ENCODE data around the gene RFC3. TPM values are rescaled to one million over a fixed set of nuclear protein-coding genes. Genes with fewer than 3 reads are reported as not detected.

RFC3 gene
- total RNA-seq, 4 donors from 2014 or later, result 11.8 to 14.9 (median 14.2) TPM

DNA sequence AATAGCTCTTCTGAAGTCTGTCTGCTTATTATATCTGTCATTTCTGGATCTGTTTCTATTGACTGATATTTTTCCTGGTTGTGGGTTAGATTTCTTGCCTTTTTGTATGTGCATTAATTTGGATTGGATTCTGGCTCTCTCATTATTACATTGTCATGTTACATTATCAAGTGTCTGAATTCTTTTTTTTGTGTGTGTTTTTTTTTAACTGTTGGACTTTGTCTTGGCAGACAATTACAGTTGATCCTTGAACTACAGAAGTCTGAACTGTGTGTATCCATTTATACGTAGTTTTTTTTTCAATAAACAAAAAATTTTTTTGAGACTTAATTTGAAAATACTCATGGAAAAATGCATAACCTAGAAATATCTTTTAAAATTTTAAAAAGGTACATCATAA is 22.5 kb downstream of the RFC3 start:
- WGBS, 2 donors, result 61 to 80% methylated on average over 1 of the region's 1 CpG
- Histone ChIP-seq H3K4me1 (no peaks in the 10 kb centered on the region), H3K27me3 (no peaks in the 10 kb centered on the region), H3K27ac (no peak overlapping the region), H3K9me3 (no peaks in the 10 kb centered on the region), H3K36me3 (peaks cover 0 to 25% (median 0%) of the 10 kb centered on the region in 3 donors), H3K4me3 (no peak overlapping the region)
- TF ChIP-seq EP300 (IDR thresholded peaks at IDR 0.05) (no peak), POLR2A (IDR thresholded peaks at IDR 0.05) (no peak)
- TF ChIP-seq, protein P1, sequence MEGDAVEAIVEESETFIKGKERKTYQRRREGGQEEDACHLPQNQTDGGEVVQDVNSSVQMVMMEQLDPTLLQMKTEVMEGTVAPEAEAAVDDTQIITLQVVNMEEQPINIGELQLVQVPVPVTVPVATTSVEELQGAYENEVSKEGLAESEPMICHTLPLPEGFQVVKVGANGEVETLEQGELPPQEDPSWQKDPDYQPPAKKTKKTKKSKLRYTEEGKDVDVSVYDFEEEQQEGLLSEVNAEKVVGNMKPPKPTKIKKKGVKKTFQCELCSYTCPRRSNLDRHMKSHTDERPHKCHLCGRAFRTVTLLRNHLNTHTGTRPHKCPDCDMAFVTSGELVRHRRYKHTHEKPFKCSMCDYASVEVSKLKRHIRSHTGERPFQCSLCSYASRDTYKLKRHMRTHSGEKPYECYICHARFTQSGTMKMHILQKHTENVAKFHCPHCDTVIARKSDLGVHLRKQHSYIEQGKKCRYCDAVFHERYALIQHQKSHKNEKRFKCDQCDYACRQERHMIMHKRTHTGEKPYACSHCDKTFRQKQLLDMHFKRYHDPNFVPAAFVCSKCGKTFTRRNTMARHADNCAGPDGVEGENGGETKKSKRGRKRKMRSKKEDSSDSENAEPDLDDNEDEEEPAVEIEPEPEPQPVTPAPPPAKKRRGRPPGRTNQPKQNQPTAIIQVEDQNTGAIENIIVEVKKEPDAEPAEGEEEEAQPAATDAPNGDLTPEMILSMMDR (IDR thresholded peaks at IDR 0.05), result no peak
- DNase-seq (ENCODE audit: low spot score in 2 of 2), result no peak

DNA sequence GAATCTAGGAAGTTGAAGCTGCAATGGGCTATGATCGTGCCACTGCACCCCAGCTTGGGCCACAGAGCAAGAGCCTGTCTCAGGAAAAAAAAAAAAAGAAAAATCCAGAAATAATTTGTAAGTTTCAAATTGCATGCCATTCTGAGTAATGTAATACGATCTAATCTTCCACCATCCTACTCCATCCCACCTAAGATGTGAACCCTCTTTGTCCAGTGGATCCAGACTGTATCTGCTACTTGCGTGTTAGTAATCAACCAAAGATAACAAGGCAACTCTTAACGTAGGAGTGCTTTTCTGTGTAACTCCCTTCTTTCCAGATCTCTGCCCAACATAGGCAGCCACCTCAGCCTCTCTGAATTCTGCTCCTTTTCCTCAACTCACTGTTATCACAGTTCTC is 24.3 kb downstream of the RFC3 start:
- Histone ChIP-seq H3K27me3 (no peaks in the 10 kb centered on the region), H3K27ac (no peak overlapping the region), H3K4me3 (no peak overlapping the region), H3K36me3 (peaks cover 0 to 24% (median 0%) of the 10 kb centered on the region in 3 donors), H3K4me1 (no peaks in the 10 kb centered on the region), H3K9me3 (no peaks in the 10 kb centered on the region)
- WGBS, 2 donors, result 69 to 76% methylated on average over 4 of the region's 4 CpGs
- no peak for DNase-seq (ENCODE audit: low spot score in 2 of 2)
- TF ChIP-seq, protein P1 (IDR thresholded peaks at IDR 0.05), result no peak
- TF ChIP-seq POLR2A (IDR thresholded peaks at IDR 0.05) (no peak), EP300 (IDR thresholded peaks at IDR 0.05) (no peak)

DNA sequence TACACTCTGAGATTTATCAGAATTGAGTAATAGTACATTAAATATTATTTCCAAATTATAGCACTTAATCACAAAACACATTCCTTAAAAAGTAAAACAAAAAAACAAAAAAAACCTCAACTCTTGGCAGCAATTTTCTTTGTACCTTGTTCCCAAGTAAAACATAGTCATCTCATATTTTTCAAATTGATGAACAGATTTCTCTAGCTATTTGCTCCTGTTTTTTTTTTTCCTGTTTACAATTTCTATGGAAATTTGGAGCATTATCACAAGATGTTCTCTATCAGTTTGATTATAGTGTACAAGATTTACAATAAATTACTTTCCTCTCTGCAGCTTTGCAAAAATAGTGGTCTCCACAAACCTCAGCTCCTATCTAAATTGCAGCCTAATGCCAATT is 25.0 kb downstream of the RFC3 start:
- no peak for DNase-seq (ENCODE audit: low spot score in 2 of 2)
- Histone ChIP-seq H3K4me1 (no peaks in the 10 kb centered on the region), H3K36me3 (peaks cover 0 to 24% (median 0%) of the 10 kb centered on the region in 3 donors), H3K27ac (no peak overlapping the region), H3K27me3 (no peaks in the 10 kb centered on the region), H3K4me3 (no peak overlapping the region), H3K9me3 (no peaks in the 10 kb centered on the region)
- TF ChIP-seq EP300 (IDR thresholded peaks at IDR 0.05) (no peak), POLR2A (IDR thresholded peaks at IDR 0.05) (no peak)
- TF ChIP-seq, protein P1 (IDR thresholded peaks at IDR 0.05), result no peak

DNA sequence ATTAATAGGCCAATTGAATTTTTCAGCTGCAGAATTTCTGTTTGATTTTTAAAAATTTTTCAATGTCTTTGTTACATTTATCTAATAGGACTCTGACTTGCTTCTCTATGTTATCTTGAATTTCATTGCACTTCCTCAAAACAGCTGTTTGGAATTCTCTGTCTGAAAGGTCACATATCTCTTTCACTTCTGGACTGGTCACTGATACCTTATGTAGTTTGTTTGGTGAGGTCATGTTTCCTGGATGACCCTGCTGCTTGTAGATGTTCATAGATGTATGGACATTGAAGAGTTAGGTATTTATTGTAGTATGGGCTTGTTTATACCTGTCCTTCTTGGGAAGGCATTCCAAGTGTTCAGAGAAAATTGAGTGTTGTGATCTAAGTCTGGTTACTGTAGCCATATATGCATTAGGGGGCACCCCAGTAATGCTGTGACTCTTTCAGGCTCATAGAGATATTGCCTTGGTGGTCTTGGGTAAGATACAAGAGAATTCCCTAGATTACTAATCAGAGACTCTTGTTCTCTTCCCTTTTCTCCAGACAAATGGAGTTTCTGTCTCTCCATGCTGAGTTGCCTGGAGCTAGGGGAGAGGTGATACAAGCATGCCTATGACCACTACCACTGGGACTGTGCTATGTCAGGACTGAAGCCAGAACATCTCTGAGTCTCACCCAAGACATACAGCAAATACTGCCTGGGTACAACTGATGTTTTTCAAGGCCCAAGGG is 27.8 kb downstream of the RFC3 start:
- Histone ChIP-seq H3K4me3 (no peak overlapping the region), H3K4me1 (no peaks in the 10 kb centered on the region), H3K27ac (no peak overlapping the region), H3K9me3 (no peaks in the 10 kb centered on the region), H3K27me3 (no peaks in the 10 kb centered on the region), H3K36me3 (peaks cover 0 to 23% (median 0%) of the 10 kb centered on the region in 3 donors)
- TF ChIP-seq, protein P1 (IDR thresholded peaks at IDR 0.05), result no peak
- TF ChIP-seq POLR2A (IDR thresholded peaks at IDR 0.05) (no peak), EP300 (IDR thresholded peaks at IDR 0.05) (no peak)
- no peak for DNase-seq (ENCODE audit: low spot score in 2 of 2)

DNA sequence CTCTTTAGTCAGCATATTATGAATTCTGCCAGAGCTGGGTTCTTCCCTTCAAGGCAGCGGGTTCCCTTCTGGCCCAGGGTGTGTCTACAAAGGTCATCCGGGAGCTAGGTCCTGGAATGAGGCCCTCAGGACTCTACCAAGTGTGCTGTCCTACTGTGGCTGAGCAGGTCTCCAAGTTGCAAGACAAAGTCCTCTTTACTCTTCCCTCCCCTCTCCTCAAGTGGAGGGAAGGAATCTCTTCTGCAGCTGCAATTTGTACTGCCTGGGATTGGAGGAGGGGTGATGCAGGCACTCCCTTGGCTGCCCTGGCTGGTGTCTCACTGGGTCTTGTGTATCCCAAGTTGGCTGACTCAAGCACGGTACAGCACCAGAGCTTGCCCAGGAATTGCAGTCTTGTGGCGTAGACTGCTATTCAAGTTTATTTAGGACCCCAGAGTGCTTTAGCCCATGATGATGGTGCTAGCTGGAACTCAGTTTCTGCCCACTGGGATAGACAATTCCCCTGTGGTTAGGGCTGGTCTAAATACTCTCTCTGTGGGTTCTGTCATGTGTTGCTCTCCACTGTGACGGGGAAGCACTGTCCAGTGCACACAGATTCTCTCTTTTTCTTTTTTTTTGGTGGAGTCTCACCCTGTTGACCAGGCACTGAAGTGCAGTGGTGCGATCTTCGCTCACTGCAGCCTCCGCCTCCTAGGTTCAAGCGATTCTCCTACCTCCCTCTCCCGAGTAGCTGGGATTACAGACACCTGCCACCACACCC is 28.5 kb downstream of the RFC3 start:
- Histone ChIP-seq H3K4me3 (no peak overlapping the region), H3K27ac (no peak overlapping the region), H3K27me3 (no peaks in the 10 kb centered on the region), H3K36me3 (peaks cover 0 to 17% (median 0%) of the 10 kb centered on the region in 3 donors), H3K4me1 (no peaks in the 10 kb centered on the region), H3K9me3 (no peaks in the 10 kb centered on the region)
- DNase-seq (ENCODE audit: low spot score in 2 of 2), result no peak
- no peak for TF ChIP-seq POLR2A (IDR thresholded peaks at IDR 0.05)
- TF ChIP-seq, protein P1 (IDR thresholded peaks at IDR 0.05), result no peak
- no peak for TF ChIP-seq EP300 (IDR thresholded peaks at IDR 0.05)
- 99 to 100% methylated on average over 10 of the region's 10 CpGs for WGBS, 2 donors
